RPMI7951 (cell line): Measurements from ENCODE around the gene PLCL2. TPM values are rescaled to one million over a fixed set of nuclear protein-coding genes. Genes with fewer than 3 reads are reported as not detected.
"Not testable (repeated sequence)": the region's sequence is repeated elsewhere in the genome, so short reads cannot be mapped to it uniquely, and the experiment has no call there.

ENCODE experiments used
- DNase-seq: peaks from one replicate; pipeline ENCODE4 v3.0.0-alpha.2; 2012; ENCODE audit warnings: low read depth
- total RNA-seq: library from RNA; depleted of rRNA; stranded (reverse); fragments of >200 nt; shearing (Covaris generic); gene quantifications from 2 replicates; pipeline ENCODE4 v1.2.3, GENCODE V29; 2014

PLCL2 gene
- total RNA-seq, 1 experiment from 2014 or later: 0.12 TPM

DNA sequence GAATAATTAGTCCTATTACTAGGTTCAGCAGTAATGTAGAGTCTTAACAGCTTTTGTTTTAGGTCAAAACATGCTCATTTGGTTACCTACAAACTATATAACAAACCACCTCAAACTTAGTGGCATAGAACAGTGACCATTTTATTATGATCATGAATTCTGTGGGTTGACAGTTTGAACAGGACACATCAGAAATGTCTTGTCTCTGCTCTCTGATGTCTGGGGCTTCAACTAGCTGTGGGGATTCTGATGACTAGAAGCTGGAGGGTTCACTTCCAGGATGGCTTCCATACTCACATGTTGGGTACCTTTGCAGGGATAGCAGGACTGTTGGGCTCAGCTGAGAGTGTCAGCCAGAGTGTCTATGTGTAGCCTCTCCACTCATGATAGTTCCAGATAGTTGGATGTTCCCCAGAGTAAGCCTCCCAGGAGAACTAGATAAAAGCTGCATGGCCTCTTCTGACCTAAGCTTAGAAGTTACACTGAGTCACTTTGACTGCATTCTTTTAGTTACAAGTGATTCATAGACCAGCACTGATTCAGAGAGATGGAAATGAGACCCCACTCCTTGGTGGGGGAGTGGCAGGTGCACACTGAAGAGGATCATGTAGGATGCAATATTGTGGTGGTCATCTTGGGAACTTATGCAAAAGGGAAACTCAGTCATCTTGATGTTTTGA lies 32.6 kb downstream of the PLCL2 start:
- DNase-seq: no peak

DNA sequence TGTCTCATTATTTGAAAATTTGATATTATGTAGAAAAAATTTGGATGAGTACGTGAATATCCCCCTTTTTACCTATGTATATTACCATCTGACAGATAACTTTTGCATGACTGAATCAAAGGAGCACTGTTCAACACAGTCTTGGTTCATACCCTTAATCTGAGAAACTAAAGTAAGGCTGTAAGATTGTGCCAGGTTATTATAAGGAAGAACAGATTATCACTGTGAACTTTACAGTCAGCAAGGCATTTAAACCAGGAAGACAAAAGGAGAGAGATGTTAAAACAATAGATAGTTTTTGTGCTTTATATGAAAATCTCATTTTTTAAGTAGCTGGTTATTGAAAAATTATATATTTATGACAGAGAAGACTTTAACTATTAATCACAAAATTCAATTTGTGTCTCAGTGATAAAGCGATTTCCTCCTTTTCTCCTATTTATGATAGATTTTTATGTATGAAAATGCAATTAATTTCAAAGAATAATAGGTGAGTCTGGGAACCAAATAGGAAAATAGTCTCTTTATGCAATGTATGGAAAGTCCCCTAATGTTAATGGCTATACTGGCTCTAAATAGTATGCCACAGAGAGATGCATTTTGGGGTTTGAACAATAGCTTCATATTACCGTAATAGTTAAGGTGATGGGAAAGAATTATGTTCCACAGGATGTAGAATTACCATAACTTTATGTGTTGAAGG lies 33.4 kb downstream of the PLCL2 start:
- DNase-seq: no peak

DNA sequence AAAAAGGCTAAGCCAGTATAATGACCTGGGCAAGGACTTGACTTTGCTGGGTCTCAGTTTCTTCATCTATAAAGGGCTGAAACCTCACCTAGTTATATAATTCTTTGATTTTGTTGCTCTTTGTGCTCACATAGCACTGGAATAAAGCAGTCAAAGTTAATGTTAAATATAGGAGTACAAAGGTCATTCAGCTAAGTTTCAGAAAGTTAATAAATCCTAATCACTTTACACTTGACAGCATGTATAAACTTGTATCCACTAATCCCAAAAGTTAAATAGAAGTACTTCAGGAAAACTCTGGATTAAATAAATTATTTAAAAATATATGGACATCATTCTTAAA lies 33.9 kb downstream of the PLCL2 start:
- no peak for DNase-seq

DNA sequence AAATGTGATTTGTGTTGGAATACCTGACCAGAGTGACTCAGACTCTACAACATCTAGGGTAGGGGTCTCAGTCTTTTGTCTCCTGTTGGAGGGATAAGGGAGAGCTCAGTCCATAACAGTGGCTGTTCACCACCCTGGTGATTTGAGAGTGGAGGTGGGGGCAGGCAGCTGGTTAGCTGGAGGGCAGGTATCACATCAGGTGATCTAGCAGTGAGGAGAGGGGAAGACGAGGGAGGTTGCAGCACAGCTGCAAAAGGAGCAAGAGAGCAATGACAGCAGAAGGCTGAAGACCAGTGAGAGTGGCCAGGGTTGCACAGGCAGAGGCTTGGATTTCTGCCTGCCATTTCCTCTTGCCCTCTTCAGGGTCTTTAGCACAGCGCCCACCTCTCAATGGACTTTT lies 38.4 kb downstream of the PLCL2 start:
- DNase-seq: no peak

DNA sequence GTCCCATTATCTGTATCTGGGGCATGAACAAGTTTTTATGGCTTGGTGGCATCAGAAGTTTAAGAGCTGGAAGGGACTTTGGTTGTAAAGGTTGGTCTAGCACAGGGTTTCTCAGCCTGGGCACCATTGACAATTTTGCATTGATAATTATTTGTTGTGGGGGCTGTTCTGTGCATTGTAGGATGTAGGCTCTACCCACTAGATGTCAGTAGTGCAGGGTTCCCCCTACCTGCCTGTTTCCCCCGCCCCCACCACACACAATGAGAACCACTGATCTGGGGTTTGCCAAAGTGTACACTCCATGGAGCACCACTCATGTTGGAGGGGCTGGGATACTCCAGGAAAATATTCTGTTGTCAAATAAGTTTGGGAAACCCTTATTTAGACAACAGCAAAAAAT lies 42.7 kb downstream of the PLCL2 start:
- DNase-seq: no peak

DNA sequence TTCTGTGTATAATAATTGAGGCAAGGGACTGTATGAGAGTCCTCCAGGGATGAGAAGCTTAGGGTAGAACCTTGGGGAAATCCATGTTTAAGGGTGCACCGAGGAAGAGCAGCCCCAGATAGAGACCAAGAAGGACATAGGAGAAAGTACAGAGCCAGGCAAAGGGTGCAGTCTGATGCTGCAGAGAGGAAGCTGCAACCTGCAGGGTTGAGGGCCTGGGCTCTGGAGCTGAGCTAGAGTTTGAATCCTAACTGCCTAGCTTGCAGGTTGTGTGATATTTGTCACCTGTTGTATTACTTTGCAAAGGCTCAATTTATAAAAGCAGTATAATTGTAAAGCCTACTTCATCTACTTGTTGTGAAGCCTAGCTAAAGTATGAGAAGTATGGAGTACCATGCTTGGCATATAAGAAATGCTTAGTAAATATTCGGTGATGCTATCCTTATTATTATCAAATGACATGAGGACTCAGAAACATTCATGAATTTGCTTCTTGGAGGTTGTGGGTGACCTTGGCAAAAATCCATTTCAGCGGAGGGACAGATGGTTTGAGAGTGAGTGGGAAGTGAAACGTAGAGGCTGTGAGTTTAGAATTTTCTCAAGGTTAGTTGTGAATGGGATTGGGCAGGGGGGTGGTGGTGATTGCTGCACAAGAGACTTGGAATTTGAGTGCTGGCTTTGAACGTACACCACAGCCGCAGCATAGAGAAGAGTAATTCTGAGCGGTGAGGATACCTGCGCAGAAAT lies 43.8 kb downstream of the PLCL2 start:
- DNase-seq: no peak

DNA sequence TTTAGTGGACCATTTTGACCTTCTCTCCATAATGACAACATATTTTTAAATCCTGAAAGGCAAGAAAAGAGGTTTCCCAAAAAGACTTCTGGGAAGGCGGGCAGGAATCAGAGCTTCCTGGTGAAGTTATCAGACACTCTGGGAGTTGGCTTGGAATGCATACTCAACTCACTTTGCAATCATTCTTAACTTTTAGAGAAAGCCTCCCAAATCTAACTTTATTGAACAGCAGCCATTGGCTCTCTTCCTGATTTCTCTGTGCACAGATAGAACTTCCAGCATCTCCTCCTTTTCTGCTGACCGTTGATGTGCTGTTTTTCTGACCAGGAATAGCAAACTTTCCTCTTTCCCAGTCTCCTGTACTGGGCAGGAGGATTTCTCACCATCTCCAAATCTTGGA lies 44.6 kb downstream of the PLCL2 start:
- no peak for DNase-seq

DNA sequence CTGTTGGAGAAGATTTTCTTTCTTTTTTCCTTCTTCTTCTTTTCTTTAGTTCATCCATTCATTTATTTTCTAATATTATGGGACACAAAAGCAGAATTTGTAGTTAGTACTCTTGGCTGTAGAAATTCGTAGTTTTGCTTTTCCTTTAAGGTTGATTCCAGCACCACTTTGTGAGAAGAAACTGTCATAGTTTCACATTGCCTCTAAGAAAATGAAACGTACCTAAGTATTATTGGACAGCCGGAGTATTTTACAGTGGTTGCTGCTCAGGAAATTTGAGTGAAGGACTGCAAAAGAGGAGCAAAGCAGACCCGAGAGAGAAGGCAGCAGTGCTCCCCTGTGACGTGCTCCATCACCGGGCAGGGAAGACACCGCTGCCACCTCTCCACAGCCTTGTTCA lies 48.1 kb downstream of the PLCL2 start:
- DNase-seq: no peak

DNA sequence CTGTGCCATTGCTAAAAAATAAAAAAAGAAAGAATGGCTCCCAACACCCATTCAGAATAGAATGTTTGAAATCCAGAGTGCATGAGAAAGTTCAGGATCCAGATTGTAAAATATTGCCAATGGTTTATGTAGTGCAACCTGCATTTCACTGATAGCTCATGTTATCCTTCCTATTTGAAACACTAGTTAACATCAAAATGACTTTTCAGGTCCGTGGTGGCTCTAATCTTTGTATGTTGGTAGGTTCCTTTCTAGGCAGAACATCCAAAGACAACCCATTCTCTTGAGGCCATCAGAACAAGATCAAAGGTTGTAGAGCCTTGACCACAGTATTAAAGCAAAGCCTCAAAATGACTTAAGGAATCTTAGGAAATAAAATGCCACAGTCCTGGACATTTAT lies 51.0 kb downstream of the PLCL2 start:
- DNase-seq: no peak

DNA sequence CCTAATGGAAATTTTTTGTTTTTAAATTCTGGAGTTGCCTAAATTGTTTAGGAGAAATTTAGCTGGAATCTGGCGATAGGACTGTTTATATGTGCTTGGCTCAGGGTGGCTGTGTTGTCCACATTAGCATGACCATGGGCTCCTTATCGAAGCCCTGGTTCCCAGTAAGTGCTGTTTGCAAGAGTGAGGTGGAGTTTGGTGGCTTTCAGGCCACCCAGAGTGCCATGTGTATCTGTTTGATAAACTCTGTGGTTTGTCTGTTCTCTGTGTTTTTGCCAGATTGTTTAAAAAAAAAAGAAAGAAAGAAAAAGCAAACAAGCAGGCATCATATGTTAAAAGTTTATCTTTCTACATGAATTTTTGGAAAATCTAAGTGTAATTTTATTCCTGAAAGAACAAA lies 51.5 kb downstream of the PLCL2 start:
- no peak for DNase-seq

DNA sequence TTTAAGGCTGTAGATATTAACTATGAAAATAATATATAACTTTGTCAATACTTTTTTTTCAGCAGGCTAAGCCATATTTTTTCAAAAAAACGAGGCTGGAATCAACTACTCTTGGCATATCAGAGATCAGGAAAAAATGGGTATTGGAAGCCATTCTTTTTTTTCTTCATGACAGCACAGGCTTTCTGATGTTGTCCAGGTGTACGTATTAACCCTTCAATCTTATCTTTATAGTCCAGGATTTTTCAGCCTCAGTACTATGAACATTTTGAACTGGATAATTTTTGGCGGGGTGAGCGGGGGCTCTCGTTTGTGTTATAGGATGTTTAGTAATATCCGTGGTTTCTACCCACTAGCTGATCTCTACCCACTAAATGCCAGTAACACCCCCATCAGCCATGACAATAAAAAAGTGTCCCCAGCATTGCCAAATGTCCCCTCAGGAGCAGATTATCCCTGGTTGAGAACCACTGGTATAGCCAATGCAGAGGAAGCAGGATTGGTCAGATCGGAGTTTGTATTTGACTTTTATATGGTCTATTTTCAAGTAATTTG lies 52.0 kb downstream of the PLCL2 start:
- no peak for DNase-seq

DNA sequence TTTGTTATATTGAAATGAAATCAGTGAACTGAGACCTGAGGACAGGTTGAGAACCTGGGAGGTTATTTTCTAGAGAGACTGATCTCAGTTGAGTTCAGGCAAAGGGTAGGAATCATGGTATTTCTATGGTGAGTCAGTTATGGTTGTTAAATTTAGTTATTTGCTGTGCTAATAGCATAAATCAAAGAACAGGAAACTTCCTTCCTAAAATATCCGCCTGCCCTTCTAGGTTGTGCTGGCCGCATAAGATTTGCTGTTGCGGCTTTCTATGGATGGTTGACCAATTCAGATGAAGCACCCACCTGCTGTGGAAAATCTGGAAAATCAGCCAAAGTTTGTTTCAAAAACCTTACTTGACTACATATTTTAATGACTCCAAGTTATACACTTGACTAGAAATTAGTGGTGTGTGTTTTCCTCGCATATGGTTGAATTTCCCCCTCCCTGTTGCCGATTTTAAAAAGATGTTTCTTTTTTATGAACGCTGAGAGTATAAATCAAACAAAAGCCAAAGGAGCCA lies 52.6 kb downstream of the PLCL2 start:
- no peak for DNase-seq

DNA sequence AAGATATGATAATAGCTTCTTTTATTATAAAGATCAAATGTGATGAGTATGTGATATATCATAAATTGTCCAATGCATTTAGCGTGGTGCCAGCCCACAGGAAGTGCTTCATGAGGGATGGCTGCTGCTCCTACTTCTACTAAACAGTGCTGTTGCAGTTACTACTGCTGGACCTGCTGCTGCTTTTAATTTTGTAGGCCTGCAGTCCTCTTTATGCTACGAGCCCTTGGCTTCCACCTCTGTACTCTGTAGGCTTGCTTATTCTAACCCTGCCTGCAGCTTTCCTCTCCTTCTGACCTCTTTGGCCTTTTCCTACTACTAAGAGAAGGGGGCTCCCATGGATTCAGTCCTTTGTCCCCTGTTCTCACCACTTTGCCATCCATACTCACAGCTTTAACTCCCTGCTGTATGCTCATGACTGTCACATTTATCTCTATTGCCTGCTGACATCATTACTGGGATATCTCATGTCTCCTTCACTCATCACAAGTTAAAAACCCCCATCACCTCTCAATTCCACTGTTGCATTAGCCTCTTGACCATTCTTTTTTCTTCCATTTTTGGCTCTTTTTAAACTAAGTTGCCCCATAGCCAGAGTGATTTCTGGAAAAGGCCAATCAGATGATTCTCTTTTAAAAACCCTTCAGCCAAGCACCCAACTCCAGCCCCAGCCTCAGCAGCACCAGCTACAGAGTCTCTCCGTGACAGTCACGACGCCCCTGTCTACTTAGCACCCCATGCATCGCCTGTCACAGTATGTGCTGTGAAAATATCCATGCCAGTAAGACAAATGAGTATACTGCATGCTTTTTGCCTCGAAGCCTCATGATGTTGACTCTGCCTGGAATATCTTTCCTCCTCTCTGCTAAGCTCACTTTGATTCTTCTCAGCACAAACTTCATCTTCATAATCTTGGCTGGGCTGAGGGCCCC lies 56.3 kb downstream of the PLCL2 start:
- DNase-seq: no peak

DNA sequence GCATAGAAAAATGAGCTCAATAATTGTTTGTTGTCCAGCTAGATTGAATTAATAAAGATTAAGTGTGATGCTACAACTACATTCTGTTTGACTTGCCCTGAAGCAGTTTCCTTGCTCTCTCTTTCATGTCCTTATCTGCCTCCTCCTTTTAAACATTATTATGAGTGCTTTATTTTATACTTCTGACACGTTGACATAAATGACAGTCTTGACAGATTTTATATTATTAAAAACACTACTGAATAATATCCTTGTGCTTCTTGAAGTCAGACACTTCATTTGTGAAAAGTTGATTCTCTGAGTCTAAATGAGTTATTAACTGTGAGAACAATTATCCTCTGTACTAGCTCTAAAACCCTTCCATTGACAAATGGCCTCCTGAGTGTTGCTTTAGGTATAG lies 58.2 kb downstream of the PLCL2 start:
- DNase-seq: no peak

DNA sequence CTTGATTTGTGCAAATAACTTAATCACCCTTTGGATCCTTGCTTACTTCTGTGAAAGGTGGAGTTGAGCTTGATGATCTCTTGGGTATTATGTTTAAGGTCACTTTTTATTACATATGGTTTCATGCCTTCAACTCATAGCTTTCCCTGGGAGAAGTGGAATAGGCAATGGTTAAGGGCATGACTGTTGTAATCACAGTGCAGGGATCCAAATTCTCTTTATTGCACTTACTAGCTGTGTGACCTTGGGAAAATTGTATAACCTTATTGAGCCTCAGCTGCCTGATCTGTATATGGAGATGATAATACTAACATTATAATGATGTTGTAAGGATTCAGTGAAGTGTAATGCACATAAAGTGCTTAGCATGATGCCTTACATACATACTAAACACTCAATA lies 59.1 kb downstream of the PLCL2 start:
- no peak for DNase-seq

DNA sequence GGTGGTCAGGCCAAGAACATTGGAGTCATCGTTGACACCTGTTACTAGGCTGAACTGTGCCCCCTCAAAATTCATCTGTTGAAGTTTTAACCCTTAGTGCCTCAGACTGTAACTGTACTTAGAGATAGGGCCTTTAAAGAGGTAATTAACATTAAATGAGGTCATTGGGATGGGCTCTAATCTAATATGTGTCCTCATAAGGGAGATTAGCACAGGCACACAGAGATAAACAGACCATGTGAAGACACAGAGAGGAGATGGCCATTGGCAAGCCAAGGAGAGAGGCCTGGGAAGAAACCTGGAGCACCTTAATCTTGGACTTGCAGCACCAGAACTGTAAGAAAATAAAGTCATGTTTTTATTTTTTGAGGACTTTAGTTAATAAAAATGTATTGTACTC lies 59.6 kb downstream of the PLCL2 start:
- no peak for DNase-seq

DNA sequence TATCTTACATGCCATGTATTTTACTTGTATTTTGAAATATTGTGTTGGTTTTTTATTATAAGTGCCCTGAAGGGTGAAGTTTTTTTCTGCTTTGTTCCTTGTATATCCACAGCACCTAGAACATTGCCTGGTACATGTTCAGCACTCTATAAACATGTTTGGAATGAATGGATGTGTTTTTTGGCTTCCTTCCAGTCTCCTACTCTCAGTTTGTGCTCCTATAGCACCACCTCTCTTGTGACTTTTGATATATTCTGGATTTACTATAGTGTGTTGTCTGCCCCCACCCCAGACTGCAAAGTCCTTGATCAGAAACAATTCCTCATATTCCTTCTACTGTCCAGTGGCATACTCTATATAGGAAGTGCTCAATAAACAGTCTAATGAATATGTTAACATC lies 60.6 kb downstream of the PLCL2 start:
- peak; percentile 12 for DNase-seq

DNA sequence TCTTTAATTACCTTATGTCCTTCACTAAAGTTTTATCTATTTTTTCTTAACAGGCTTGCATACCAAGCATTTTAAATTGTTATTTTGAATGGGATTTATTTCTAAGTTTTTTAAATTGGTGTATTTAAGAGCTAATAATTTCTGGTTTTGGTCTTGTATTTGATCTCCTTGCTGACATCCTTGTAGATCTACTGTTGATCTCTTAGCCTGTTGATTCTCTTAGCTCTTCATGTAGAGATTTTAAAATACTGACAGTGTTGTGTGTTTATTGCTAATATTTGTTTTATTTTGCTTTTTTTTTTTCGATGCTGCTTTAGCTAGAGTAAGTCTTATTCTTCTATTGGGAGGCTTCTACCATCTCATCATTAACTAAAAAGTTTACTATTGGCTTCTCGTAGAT lies 65.5 kb downstream of the PLCL2 start:
- no peak for DNase-seq

DNA sequence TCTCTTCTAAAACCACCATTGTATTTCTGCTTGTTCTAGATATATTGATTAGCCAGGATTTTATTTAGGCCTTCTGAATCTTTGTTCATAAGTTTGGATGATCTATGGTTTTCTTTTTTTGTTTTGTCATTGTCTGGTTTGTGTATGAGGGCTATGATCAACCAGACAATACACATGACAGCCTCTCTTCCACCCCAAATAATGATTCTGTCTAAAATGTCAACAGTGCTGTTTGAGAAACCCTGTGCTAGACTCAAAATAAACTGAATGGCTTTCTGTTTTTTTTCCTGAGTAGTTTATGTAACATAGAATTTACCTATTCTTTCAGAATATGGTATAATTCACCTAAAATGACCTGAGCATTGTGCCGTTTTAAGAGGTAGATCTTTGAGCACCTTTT lies 66.1 kb downstream of the PLCL2 start:
- no peak for DNase-seq

DNA sequence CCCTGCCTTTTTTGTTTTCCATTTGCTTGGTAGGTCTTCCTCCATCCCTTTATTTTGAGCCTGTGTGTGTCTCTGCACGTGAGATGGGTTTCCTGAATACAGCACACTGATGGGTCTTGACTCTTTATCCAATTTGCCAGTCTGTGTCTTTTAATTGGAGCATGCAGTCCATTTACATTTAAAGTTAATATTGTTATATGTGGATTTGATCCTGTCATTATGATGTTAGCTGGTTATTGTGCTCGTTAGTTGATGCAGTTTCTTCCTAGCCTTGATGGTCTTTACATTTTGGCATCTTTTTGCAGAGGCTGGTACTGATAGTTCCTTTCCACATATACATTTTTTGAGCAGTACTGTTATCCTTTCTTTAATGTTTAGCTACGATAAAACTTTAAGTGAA lies 73.1 kb downstream of the PLCL2 start:
- not testable (repeated sequence) for DNase-seq

DNA sequence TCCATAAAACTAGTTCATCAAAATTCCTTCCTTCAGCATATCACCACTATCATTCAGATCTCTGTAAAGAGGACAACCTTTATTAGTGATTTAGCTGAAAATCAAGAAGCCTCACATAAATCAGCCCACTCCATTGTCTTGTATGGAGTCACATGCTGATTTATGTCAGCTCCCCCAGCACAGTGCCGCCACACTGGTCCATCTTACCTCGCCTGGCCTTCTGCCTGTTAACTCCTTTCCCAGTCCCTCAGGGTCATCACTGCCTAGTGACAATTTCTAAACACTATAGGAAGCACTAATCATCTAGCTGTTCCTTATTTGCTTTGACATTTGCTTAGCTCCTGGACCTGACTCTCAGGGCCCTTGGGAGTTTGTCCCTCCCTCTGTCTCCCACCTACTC lies 75.4 kb downstream of the PLCL2 start:
- DNase-seq: no peak
